ENCODE results near the gene ITIH6. TPM values are rescaled to one million over a fixed set of nuclear protein-coding genes. Genes with fewer than 3 reads are reported as not detected.

The ITIH6 gene
- total RNA-seq, 2 donors from 2014 or later: not detected

DNA sequence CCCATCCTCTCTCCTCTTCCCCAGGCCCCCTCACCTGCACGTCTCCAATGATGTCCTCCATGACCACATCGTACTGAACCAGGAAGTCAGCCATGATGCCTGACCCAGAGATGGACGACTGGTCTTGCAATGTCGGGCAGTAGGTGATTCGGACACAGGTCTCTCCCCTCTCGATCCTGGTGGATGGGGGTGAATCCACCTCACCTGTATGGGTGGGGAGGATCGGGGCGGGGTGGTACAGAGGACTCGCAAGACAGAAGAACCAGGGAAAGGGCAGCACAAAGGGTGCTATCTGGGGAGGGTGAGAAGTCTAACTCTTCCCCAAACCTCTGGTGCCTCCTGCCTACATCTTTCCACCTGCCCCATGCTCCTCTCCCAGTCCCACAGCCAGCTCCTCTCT lies 9.6 kb downstream of the ITIH6 start:
- DNase-seq: no peak
- Mint-ChIP-seq H3K4me1 (no peaks in the 10 kb centered on the region), H3K36me3 (ENCODE audit: low read depth) (no peaks in the 10 kb centered on the region), H3K27ac (no peak overlapping the region), H3K4me3 (no peak overlapping the region), H3K9me3 (peaks cover 59% of the 10 kb centered on the region), H3K27me3 (ENCODE audit: insufficient read depth) (peaks cover 7% of the 10 kb centered on the region)
- Histone ChIP-seq H3K9ac (ENCODE audit: extremely low read depth, low read length, poor library complexity, severe bottlenecking) (no peak overlapping the region), H3K27me3 (ENCODE audit: control insufficient read depth, insufficient read depth, low read length, poor library complexity, severe bottlenecking) (no peaks in the 10 kb centered on the region), H3K9me3 (ENCODE audit: control insufficient read depth, low read length) (no peaks in the 10 kb centered on the region), H3K4me3 (ENCODE audit: low read length) (no peak overlapping the region), H3K36me3 (ENCODE audit: control insufficient read depth, insufficient read depth, low read length) (no peaks in the 10 kb centered on the region), H3K4me1 (ENCODE audit: control insufficient read depth, insufficient read depth, low read length) (no peaks in the 10 kb centered on the region), H3K27ac (ENCODE audit: low read depth, low read length) (no peak overlapping the region)
- TF ChIP-seq CTCF (conservative IDR thresholded peaks at IDR 0.05): no peak
- 97 to 100% methylated on average over 2 to 6 of the region's 9 CpGs for WGBS, 2 experiments (ENCODE audit: insufficient coverage in 1 of 2, insufficient read length in 1 of 2)

- peak; percentile 71 for TF ChIP-seq CTCF (conservative IDR thresholded peaks at IDR 0.05)
- Histone ChIP-seq H3K4me1 (ENCODE audit: control insufficient read depth, insufficient read depth, low read length) (no peaks in the 10 kb centered on the region), H3K27ac (ENCODE audit: low read depth, low read length) (no peak overlapping the region), H3K27me3 (ENCODE audit: control insufficient read depth, insufficient read depth, low read length, poor library complexity, severe bottlenecking) (no peaks in the 10 kb centered on the region), H3K9ac (ENCODE audit: extremely low read depth, low read length, poor library complexity, severe bottlenecking) (no peak overlapping the region), H3K9me3 (ENCODE audit: control insufficient read depth, low read length) (no peaks in the 10 kb centered on the region), H3K36me3 (ENCODE audit: control insufficient read depth, insufficient read depth, low read length) (no peaks in the 10 kb centered on the region), H3K4me3 (ENCODE audit: low read length) (no peak overlapping the region)
- H3K9me3 Mint-ChIP-seq: peaks cover 59% of the 10 kb centered on the region
- peak; percentile 77 for DNase-seq
- 82% methylated on average over 2 of the region's 2 CpGs; no CpG with 5 or more reads in 1 of the 2 experiments for WGBS, 2 experiments (ENCODE audit: insufficient coverage in 1 of 2, insufficient read length in 1 of 2)
- H3K27me3 Mint-ChIP-seq (ENCODE audit: insufficient read depth): peaks cover 7% of the 10 kb centered on the region
- no peaks in the 10 kb centered on the region for H3K4me1 Mint-ChIP-seq
- H3K4me3 Mint-ChIP-seq: no peak overlapping the region
- H3K36me3 Mint-ChIP-seq (ENCODE audit: low read depth): no peaks in the 10 kb centered on the region
- H3K27ac Mint-ChIP-seq: no peak overlapping the region
Measured at GRCh38 chrX:54786967-54787366, 11.1 kb downstream of the ITIH6 start.

GRCh38 chrX:54785901-54786300 lies 12.2 kb downstream of the ITIH6 start:
- Histone ChIP-seq H3K36me3 (ENCODE audit: control insufficient read depth, insufficient read depth, low read length) (no peaks in the 10 kb centered on the region), H3K4me1 (ENCODE audit: control insufficient read depth, insufficient read depth, low read length) (no peaks in the 10 kb centered on the region), H3K27me3 (ENCODE audit: control insufficient read depth, insufficient read depth, low read length, poor library complexity, severe bottlenecking) (no peaks in the 10 kb centered on the region), H3K27ac (ENCODE audit: low read depth, low read length) (no peak overlapping the region), H3K4me3 (ENCODE audit: low read length) (no peak overlapping the region), H3K9me3 (ENCODE audit: control insufficient read depth, low read length) (no peaks in the 10 kb centered on the region), H3K9ac (ENCODE audit: extremely low read depth, low read length, poor library complexity, severe bottlenecking) (no peak overlapping the region)
- WGBS, 2 experiments (ENCODE audit: insufficient coverage in 1 of 2, insufficient read length in 1 of 2): 67% methylated on average over 4 of the region's 4 CpGs; no CpG with 5 or more reads in 1 of the 2 experiments
- no peak overlapping the region for H3K4me3 Mint-ChIP-seq
- peaks cover 59% of the 10 kb centered on the region for H3K9me3 Mint-ChIP-seq
- no peak overlapping the region for H3K27ac Mint-ChIP-seq
- peaks cover 3% of the 10 kb centered on the region for H3K27me3 Mint-ChIP-seq (ENCODE audit: insufficient read depth)
- DNase-seq: peak; percentile 78
- TF ChIP-seq CTCF (conservative IDR thresholded peaks at IDR 0.05): peak; percentile 67
- no peaks in the 10 kb centered on the region for H3K4me1 Mint-ChIP-seq
- no peaks in the 10 kb centered on the region for H3K36me3 Mint-ChIP-seq (ENCODE audit: low read depth)
